Liver (tissue), 2 donors: ENCODE measurements around the gene TRPM1.

Source experiments
- CTCF ChIP-seq: fragments of 150-350 bp; IDR thresholded peaks from 2 replicates; pipeline ENCODE4 v1.5.1; 2017; ENCODE audit warnings: improper control_type of control experiment, low read depth, low read length; ENCODE audit not compliant: missing input control
- MAX ChIP-seq: IDR thresholded peaks from 2 replicates; pipeline ENCODE4 v1.6.1; 2016; ENCODE audit warnings: antibody characterized with exemption
- TF ChIP-seq, protein P1 (sequence below): IDR thresholded peaks from 2 replicates; pipeline ENCODE4 v1.6.1; 2016; ENCODE audit warnings: antibody characterized with exemption, mild to moderate bottlenecking
- donor health status: healthy.

DNA sequence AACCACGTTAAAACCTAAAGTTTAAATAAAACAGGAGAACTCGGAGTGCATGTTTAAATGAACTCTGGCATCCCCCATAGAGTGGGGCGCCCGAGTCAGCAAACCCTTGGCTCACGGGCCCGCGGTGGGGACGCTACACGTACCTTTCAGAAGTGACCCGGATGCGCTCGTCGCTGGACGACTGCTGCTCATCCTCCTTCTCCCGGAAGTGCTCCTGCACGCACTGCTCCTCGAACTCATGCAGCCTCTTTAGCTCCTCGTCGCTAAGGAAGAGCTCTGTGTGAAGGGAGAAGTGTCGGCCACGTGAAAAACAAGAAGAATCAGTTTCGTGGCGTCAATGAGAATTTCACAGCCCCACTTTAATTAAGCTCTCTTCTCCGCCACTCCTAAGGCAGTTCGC, 75.5 kb downstream of the TRPM1 start:
- TF ChIP-seq, protein P1, sequence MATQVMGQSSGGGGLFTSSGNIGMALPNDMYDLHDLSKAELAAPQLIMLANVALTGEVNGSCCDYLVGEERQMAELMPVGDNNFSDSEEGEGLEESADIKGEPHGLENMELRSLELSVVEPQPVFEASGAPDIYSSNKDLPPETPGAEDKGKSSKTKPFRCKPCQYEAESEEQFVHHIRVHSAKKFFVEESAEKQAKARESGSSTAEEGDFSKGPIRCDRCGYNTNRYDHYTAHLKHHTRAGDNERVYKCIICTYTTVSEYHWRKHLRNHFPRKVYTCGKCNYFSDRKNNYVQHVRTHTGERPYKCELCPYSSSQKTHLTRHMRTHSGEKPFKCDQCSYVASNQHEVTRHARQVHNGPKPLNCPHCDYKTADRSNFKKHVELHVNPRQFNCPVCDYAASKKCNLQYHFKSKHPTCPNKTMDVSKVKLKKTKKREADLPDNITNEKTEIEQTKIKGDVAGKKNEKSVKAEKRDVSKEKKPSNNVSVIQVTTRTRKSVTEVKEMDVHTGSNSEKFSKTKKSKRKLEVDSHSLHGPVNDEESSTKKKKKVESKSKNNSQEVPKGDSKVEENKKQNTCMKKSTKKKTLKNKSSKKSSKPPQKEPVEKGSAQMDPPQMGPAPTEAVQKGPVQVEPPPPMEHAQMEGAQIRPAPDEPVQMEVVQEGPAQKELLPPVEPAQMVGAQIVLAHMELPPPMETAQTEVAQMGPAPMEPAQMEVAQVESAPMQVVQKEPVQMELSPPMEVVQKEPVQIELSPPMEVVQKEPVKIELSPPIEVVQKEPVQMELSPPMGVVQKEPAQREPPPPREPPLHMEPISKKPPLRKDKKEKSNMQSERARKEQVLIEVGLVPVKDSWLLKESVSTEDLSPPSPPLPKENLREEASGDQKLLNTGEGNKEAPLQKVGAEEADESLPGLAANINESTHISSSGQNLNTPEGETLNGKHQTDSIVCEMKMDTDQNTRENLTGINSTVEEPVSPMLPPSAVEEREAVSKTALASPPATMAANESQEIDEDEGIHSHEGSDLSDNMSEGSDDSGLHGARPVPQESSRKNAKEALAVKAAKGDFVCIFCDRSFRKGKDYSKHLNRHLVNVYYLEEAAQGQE, result no peak
- no peak for TF ChIP-seq CTCF
- no peak for TF ChIP-seq MAX
